Lung (tissue), 12 donors: Measurements from ENCODE around the gene GNPAT. TPM values are rescaled to one million over a fixed set of nuclear protein-coding genes. Genes with fewer than 3 reads are reported as not detected.

Experiments used
- ATAC-seq: fragments of 200-7000 bp; cut with Tn5 transposase; one replicate; pipeline ENCODE4 v1.9.1; 2020; ENCODE audit warnings: moderate number of reproducible peaks; ENCODE audit not compliant: insufficient read depth, low FRiP score
- DNase-seq, 3 donors: peaks; one replicate each; pipeline ENCODE4 v3.0.0-alpha.2; 2013 to 2017
- H3K27ac ChIP-seq, 2 donors: one replicate each; pipeline ENCODE4 v1.5.1; 2013; ENCODE audit warnings: mild to moderate bottlenecking in 2 of 2, moderate library complexity in 2 of 2, control low read depth in 1 of 2, inconsistent platforms in 1 of 2, low read depth in 1 of 2, low read length in 1 of 2
- H3K27me3 ChIP-seq, 3 donors: one replicate each; pipeline ENCODE4 v1.5.1; 2013; ENCODE audit warnings: low read length in 2 of 3; ENCODE audit not compliant: control insufficient read depth in 3 of 3, insufficient read depth in 3 of 3
- H3K36me3 ChIP-seq, 4 donors: one replicate each; pipeline ENCODE4 v1.5.1; 2013; ENCODE audit warnings: low read length in 4 of 4, mild to moderate bottlenecking in 1 of 4, moderate library complexity in 1 of 4; ENCODE audit not compliant: control insufficient read depth in 4 of 4, insufficient read depth in 4 of 4
- H3K4me1 ChIP-seq, 5 donors: one replicate each; pipeline ENCODE4 v1.5.1; 2013; ENCODE audit warnings: low read length in 5 of 5, mild to moderate bottlenecking in 2 of 5, moderate library complexity in 1 of 5; ENCODE audit not compliant: control insufficient read depth in 5 of 5, insufficient read depth in 5 of 5
- H3K4me3 ChIP-seq: one replicate; pipeline ENCODE4 v1.5.1; 2013; ENCODE audit warnings: mild to moderate bottlenecking, control low read depth, moderate library complexity
- H3K9ac ChIP-seq, 2 donors: one replicate each; pipeline ENCODE4 v1.5.1; 2013; ENCODE audit warnings: low read length in 2 of 2, control low read depth in 1 of 2; ENCODE audit not compliant: insufficient read depth in 1 of 2
- H3K9me3 ChIP-seq, 4 donors: one replicate each; pipeline ENCODE4 v1.5.1; 2013; ENCODE audit warnings: low read length in 3 of 4, mild to moderate bottlenecking in 1 of 4, moderate library complexity in 1 of 4; ENCODE audit not compliant: control insufficient read depth in 4 of 4, insufficient read depth in 3 of 4
- WGBS, 2 donors: extraction: QIAGEN DNeasy Blood & Tissue Kit; methylation state at CpG; one replicate each; pipeline ENCODE4 v1.1.7; 2013; 5-methylcytosine and 5-hydroxymethylcytosine counted together
- polyA plus RNA-seq, 2 donors: library from polyadenylated mRNA; stranded (reverse); fragments of 200-250 nt; gene quantifications; one replicate each; pipeline ENCODE4 v1.2.1, GENCODE V29; 2013
- total RNA-seq, 2 donors: library from RNA; depleted of rRNA in 1 of 2; stranded (reverse); fragments of >200 nt in 1 of 2; gene quantifications; one replicate each; pipeline ENCODE4 v1.2.1, GENCODE V29; 2014 to 2021
- TF ChIP-seq, protein P1 (sequence below): IDR thresholded peaks from 2 replicates; pipeline ENCODE4 v1.5.1; 2012; ENCODE audit warnings: mild to moderate bottlenecking; ENCODE audit errors: control extremely low read depth, extremely low read depth
- donor health status: control.
- donor health status: control.
- donor health status: Bipolar disorder and iron deficiency.
- donor health status: healthy.
- donor health status: DM: yes; HTN: yes; CAD: no.

Gene GNPAT
- total and polyA plus RNA-seq, 4 donors: 24.6 to 50.5 (median 37.1) TPM

DNA sequence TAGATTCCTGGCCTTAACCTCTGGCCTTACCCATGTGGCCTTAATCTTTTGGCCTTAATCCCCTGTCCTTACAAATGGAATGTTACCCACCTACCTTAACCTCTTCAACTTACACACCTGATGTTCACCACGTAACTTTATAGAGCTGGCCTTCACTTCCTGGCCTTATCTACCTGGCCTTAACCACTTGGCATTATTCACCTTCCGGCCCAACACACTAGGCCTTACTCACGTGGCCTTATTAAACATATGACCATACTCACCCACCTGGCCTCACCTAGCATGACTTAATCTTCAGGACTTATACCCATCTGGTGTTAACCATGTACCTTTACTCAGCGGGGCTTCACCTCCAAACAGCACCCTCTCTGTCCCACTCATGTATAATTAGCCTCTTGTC lies 54.9 kb downstream of the GNPAT start:
- no peak overlapping the region for H3K4me3 ChIP-seq
- TF ChIP-seq, protein P1, sequence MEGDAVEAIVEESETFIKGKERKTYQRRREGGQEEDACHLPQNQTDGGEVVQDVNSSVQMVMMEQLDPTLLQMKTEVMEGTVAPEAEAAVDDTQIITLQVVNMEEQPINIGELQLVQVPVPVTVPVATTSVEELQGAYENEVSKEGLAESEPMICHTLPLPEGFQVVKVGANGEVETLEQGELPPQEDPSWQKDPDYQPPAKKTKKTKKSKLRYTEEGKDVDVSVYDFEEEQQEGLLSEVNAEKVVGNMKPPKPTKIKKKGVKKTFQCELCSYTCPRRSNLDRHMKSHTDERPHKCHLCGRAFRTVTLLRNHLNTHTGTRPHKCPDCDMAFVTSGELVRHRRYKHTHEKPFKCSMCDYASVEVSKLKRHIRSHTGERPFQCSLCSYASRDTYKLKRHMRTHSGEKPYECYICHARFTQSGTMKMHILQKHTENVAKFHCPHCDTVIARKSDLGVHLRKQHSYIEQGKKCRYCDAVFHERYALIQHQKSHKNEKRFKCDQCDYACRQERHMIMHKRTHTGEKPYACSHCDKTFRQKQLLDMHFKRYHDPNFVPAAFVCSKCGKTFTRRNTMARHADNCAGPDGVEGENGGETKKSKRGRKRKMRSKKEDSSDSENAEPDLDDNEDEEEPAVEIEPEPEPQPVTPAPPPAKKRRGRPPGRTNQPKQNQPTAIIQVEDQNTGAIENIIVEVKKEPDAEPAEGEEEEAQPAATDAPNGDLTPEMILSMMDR: no peak
- no peak overlapping the region for H3K9ac ChIP-seq
- H3K36me3 ChIP-seq: no peaks in the 10 kb centered on the region
- ATAC-seq (no peak), DNase-seq (no peak)
- WGBS, 2 donors: 90 to 98% methylated on average over 4 of the region's 4 CpGs
- peaks cover 0 to 2% (median 0%) of the 10 kb centered on the region in 4 donors for H3K9me3 ChIP-seq
- H3K4me1 ChIP-seq: no peaks in the 10 kb centered on the region
- no peaks in the 10 kb centered on the region for H3K27me3 ChIP-seq
- H3K27ac ChIP-seq: no peak overlapping the region

DNA sequence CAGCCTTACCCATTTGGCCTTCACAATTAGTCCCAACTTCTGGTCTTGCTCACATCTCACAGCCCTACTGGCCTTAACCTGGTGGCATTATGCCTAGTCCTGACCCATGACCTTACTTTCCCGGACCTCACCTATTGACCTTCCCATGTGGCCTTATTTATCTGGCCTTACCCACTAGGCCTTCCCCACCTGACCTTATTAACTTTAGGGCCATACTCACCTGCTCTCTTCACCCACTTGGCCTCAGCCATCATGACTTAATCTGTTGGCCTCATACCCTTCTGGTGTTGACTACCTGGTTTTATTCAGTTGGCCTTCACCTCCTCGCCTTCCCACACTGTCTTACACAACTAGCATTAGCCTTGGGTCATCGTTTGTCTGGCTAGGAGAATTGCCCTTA lies 61.0 kb downstream of the GNPAT start:
- Histone ChIP-seq H3K9ac (no peak overlapping the region), H3K4me3 (no peak overlapping the region), H3K9me3 (peaks cover 0 to 1% (median 0%) of the 10 kb centered on the region in 4 donors), H3K36me3 (no peaks in the 10 kb centered on the region), H3K27me3 (no peaks in the 10 kb centered on the region), H3K27ac (no peak overlapping the region), H3K4me1 (no peaks in the 10 kb centered on the region)
- WGBS, 2 donors: 95% methylated on average over 3 of the region's 3 CpGs
- no peak for DNase-seq
- TF ChIP-seq, protein P1: no peak
- no peak for ATAC-seq

GRCh38 chr1:231310391-231310934 lies 69.5 kb downstream of the GNPAT start:
- Histone ChIP-seq H3K27me3 (no peaks in the 10 kb centered on the region), H3K27ac (no peak overlapping the region), H3K9me3 (peaks cover 0 to 4% (median 0%) of the 10 kb centered on the region in 4 donors), H3K4me1 (no peaks in the 10 kb centered on the region), H3K9ac (no peak overlapping the region), H3K36me3 (no peaks in the 10 kb centered on the region), H3K4me3 (no peak overlapping the region)
- 94 to 96% methylated on average over 10 of the region's 10 CpGs for WGBS, 2 donors
- no peak for DNase-seq
- ATAC-seq: no peak
- TF ChIP-seq, protein P1: no peak
